Suprapubic skin (tissue), 4 donors: ENCODE measurements around the gene NKX6-1. TPM values are rescaled to one million over a fixed set of nuclear protein-coding genes. Genes with fewer than 3 reads are reported as not detected.

Source experiments
- DNase-seq, 2 donors: peaks; one replicate each; pipeline ENCODE4 v3.0.0-alpha.2; 2019; ENCODE audit warnings: low spot score in 2 of 2
- H3K27ac ChIP-seq: fragments of 200-600 bp; sonication (generic); one replicate; pipeline ENCODE4 v1.5.1; 2019
- H3K27me3 ChIP-seq: fragments of 200-600 bp; sonication (generic); one replicate; pipeline ENCODE4 v1.5.1; 2019
- H3K36me3 ChIP-seq: fragments of 200-600 bp; sonication (generic); one replicate; pipeline ENCODE4 v1.5.1; 2019
- H3K4me1 ChIP-seq: fragments of 200-600 bp; sonication (generic); one replicate; pipeline ENCODE4 v1.5.1; 2019
- H3K4me3 ChIP-seq: fragments of 200-600 bp; sonication (generic); one replicate; pipeline ENCODE4 v1.5.1; 2019; ENCODE audit warnings: mild to moderate bottlenecking
- H3K9me3 ChIP-seq: fragments of 200-600 bp; sonication (generic); one replicate; pipeline ENCODE4 v1.5.1; 2019
- EP300 ChIP-seq: sonication (generic); formaldehyde crosslinking; IDR thresholded peaks from one replicate; pipeline ENCODE4 v1.6.1; 2017; ENCODE audit warnings: antibody characterized with exemption
- POLR2A ChIP-seq, 2 donors: fragments of 450-650 bp; IDR thresholded peaks; one replicate each; pipeline ENCODE4 v1.6.1; 2017; ENCODE audit warnings: antibody characterized with exemption in 2 of 2, mild to moderate bottlenecking in 2 of 2, moderate library complexity in 2 of 2
- POLR2AphosphoS5 ChIP-seq, 3 donors: sonication (generic); formaldehyde crosslinking; IDR thresholded peaks; one replicate each; pipeline ENCODE4 v1.6.1; 2017; ENCODE audit warnings: antibody characterized with exemption in 3 of 3
- WGBS: methylation state at CpG from one replicate; pipeline ENCODE4 v1.1.5; 2018; 5-methylcytosine and 5-hydroxymethylcytosine counted together
- total RNA-seq, 4 donors: library from RNA; depleted of rRNA; stranded (reverse); fragments of >200 nt; gene quantifications; one replicate each; pipeline ENCODE4 v1.1.0, GENCODE V29; 2016
- TF ChIP-seq, protein P1 (sequence below), 2 donors: fragments of 200-600 bp in 1 of 2; fragments of 450-650 bp in 1 of 2; sonication (generic) in 1 of 2; IDR thresholded peaks; one replicate each; pipeline ENCODE4 v1.5.1; 2016 to 2019; ENCODE audit warnings: antibody characterized with exemption in 2 of 2, mild to moderate bottlenecking in 1 of 2, moderate library complexity in 1 of 2

NKX6-1 gene
- not detected for total RNA-seq

DNA sequence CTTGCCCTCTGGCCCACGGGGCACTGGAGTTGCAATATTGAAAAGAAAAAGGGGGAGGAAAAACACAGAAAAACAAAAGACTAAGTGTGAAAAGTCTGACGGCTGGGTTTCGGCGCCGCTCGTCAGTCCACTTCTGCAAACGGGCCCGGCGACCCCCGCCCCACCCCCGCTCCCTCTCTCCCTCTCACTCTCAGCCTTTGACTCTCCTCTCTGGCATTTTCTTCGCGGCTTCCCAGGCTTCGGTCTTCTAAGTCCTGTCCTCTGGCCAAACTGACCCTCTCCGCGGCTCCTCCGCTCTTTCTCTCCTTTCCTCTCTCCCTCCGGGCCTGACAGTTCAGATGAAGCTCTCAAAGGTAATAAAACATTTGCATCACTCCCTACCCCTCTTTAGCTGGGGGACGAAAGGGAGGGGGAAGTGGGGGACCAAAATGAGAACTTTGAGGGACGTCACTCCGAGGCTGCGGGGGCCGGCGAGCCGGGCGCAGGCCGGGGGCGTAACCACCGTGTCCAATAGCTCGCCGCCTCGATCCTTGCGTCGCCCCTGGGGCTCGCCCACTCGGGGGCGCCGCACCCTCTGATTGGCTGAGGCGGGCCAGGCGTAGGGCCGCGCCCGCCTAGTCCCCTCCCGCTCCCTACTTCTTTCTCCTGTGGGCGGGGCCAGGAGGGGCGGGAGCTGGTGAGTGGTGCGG is at the start of gene NKX6-1:
Gene NKX6-1, minus strand, starts transcription at position 358 of the 689 bp plus-strand sequence. CDS start 1,064 bp downstream, outside the sequence.
- H3K27me3 ChIP-seq, result peaks cover 100% of the 10 kb centered on the region
- DNase-seq, result peak in 1 of 2 donors; percentile 72
- peak within 1 kb of the TSS; percentile 49 for H3K4me3 ChIP-seq
- TF ChIP-seq EP300, result no peak
- TF ChIP-seq, protein P1, sequence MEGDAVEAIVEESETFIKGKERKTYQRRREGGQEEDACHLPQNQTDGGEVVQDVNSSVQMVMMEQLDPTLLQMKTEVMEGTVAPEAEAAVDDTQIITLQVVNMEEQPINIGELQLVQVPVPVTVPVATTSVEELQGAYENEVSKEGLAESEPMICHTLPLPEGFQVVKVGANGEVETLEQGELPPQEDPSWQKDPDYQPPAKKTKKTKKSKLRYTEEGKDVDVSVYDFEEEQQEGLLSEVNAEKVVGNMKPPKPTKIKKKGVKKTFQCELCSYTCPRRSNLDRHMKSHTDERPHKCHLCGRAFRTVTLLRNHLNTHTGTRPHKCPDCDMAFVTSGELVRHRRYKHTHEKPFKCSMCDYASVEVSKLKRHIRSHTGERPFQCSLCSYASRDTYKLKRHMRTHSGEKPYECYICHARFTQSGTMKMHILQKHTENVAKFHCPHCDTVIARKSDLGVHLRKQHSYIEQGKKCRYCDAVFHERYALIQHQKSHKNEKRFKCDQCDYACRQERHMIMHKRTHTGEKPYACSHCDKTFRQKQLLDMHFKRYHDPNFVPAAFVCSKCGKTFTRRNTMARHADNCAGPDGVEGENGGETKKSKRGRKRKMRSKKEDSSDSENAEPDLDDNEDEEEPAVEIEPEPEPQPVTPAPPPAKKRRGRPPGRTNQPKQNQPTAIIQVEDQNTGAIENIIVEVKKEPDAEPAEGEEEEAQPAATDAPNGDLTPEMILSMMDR (IDR thresholded peaks at IDR 0.05), result no peak
- no peak for TF ChIP-seq POLR2AphosphoS5 (IDR thresholded peaks at IDR 0.05)
- no peak for TF ChIP-seq POLR2A (IDR thresholded peaks at IDR 0.05)
- no peak within 1 kb of the TSS for H3K27ac ChIP-seq
- no peaks in the 10 kb centered on the region for H3K9me3 ChIP-seq
- WGBS, result 4% methylated on average over 41 of the region's 47 CpGs
- no peaks in the 10 kb centered on the region for H3K36me3 ChIP-seq
- peaks cover 47% of the 10 kb centered on the region for H3K4me1 ChIP-seq

DNA sequence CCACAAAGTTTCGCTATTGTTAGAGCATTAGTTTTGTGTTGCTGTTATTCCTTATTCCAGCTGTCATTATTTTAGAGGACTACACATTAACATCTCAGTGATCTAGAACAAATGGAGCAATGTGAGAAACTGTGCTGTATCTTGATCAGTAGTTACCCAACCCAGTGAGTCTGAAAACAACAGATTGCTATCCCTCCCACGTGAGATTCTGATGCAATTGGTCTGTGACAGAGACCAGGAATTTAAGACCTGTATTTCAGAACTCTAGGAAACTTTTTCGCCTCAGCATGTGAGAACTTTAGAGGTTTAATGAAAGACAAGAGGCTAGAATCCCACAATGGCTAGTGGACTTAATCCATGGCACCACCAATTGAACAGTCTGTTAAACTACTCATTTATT is 48.1 kb upstream of the NKX6-1 start:
- Histone ChIP-seq H3K27me3 (no peaks in the 10 kb centered on the region), H3K4me3 (no peak overlapping the region), H3K4me1 (no peaks in the 10 kb centered on the region), H3K36me3 (no peaks in the 10 kb centered on the region), H3K9me3 (no peaks in the 10 kb centered on the region), H3K27ac (no peak overlapping the region)
- 84% methylated on average over 3 of the region's 3 CpGs for WGBS
- DNase-seq, result no peak
- TF ChIP-seq, protein P1 (IDR thresholded peaks at IDR 0.05), result no peak
- TF ChIP-seq POLR2AphosphoS5 (IDR thresholded peaks at IDR 0.05) (no peak), POLR2A (IDR thresholded peaks at IDR 0.05) (no peak)

DNA sequence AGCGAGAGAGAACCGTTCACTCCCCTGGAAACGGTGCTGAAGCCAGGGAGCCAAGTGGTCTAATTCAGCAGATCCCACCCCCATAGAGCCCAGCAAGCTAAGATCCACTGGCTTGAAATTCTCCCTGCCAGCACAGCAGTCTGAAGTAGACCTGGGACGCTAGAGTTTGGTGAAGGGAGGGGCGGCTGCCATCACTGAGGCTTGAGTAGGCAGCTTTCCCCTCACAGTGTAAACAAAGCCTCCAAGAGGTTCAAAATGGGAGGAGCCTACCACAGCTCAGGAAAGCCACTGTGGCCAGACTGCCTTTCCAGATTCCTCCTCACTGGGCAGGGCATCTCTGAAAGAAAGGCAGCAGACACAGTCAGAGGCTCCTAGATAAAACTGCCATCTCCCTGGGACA is 46.0 kb upstream of the NKX6-1 start:
- Histone ChIP-seq H3K9me3 (no peaks in the 10 kb centered on the region), H3K27me3 (no peaks in the 10 kb centered on the region), H3K36me3 (no peaks in the 10 kb centered on the region), H3K4me3 (no peak overlapping the region), H3K27ac (no peak overlapping the region), H3K4me1 (no peaks in the 10 kb centered on the region)
- TF ChIP-seq, protein P1 (IDR thresholded peaks at IDR 0.05), result no peak
- TF ChIP-seq POLR2AphosphoS5 (IDR thresholded peaks at IDR 0.05) (no peak), EP300 (no peak), POLR2A (IDR thresholded peaks at IDR 0.05) (no peak)
- WGBS, result 60% methylated on average over 1 of the region's 5 CpGs
- no peak for DNase-seq

DNA sequence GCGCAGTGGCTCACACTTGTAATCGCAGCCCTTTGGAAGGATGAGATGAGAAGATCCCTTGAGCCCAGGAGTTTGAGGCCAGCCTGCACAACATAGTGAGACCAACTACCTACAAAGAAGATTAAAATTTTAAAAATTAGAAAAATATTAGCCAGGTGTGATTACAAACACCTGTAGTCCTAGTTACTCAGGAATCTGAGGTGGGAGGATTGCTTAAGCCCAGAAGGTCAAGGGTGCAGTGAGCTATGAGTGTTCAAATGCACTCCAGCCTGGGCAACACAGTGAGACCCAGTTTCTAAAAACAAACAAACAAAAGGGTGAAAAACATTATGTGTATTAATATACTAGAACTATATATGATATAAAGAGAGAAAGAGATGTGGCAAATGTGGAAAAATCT is 36.8 kb upstream of the NKX6-1 start:
- Histone ChIP-seq H3K9me3 (no peaks in the 10 kb centered on the region), H3K27ac (no peak overlapping the region), H3K4me1 (peaks cover 3% of the 10 kb centered on the region), H3K27me3 (no peaks in the 10 kb centered on the region), H3K4me3 (no peak overlapping the region), H3K36me3 (no peaks in the 10 kb centered on the region)
- no peak for DNase-seq
- TF ChIP-seq EP300 (no peak), POLR2AphosphoS5 (IDR thresholded peaks at IDR 0.05) (no peak), POLR2A (IDR thresholded peaks at IDR 0.05) (no peak)
- TF ChIP-seq, protein P1 (IDR thresholded peaks at IDR 0.05), result no peak
- WGBS, result 91% methylated on average over 2 of the region's 2 CpGs

DNA sequence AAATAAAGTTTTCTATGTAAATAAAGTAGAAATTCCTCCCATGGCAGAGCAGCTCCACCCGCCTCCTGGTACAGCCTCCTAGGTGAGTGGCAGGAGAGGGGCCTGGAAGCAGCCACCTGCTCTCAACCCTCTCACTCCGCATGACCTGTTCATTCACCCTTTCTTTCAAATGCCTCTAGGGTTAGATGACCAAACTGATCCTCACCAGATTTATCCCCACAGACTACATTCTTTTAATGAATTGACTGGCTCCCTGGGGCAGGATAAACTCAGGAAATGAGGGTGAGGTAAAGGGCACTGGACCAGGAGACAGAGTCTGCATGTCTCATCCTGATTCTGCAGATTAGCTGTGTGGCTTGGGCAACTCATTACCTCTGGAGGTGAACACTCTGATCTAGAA is 32.6 kb upstream of the NKX6-1 start:
- Histone ChIP-seq H3K27ac (no peak overlapping the region), H3K36me3 (no peaks in the 10 kb centered on the region), H3K9me3 (no peaks in the 10 kb centered on the region), H3K4me1 (peaks cover 9% of the 10 kb centered on the region), H3K4me3 (no peak overlapping the region), H3K27me3 (no peaks in the 10 kb centered on the region)
- TF ChIP-seq EP300, result no peak
- no peak for TF ChIP-seq POLR2A (IDR thresholded peaks at IDR 0.05)
- TF ChIP-seq, protein P1 (IDR thresholded peaks at IDR 0.05), result no peak
- no peak for TF ChIP-seq POLR2AphosphoS5 (IDR thresholded peaks at IDR 0.05)
- DNase-seq, result no peak
- 76% methylated on average over 2 of the region's 2 CpGs for WGBS
